ENCODE data around the gene NEK1.
A peak's percentile ranks its signal among the peaks of the same experiment; 100 is the strongest.

The NEK1 gene

GRCh38 chr4:169611991-169612870 lies at the start of gene NEK1:
Gene NEK1, minus strand, starts transcription at chr4:169612583. Its CDS starts 9,953 bp downstream, at chr4:169602630.
- DNase-seq (ENCODE audit: low read depth in 3 of 3) = peak; percentile 77 to 81 (median 80)

- DNase-seq (ENCODE audit: low read depth in 3 of 3) = no peak
These were observed 49.4 kb upstream of the NEK1 start for GRCh38 chr4:169661761-169662160.

- no peak for DNase-seq (ENCODE audit: low read depth in 3 of 3)
These were observed 48.5 kb upstream of the NEK1 start for GRCh38 chr4:169660929-169661328.

GRCh38 chr4:169659716-169660670 lies 47.6 kb upstream of the NEK1 start:
- DNase-seq (ENCODE audit: low read depth in 3 of 3) = peak in 2 of 3 experiments; percentile 31 to 49

GRCh38 chr4:169658975-169659715 lies 46.8 kb upstream of the NEK1 start:
- no peak for DNase-seq (ENCODE audit: low read depth in 3 of 3)

- no peak for DNase-seq (ENCODE audit: low read depth in 3 of 3)
These were observed 45.8 kb upstream of the NEK1 start for GRCh38 chr4:169658196-169658595.

GRCh38 chr4:169657470-169658107 lies 45.2 kb upstream of the NEK1 start:
- no peak for DNase-seq (ENCODE audit: low read depth in 3 of 3)

- DNase-seq (ENCODE audit: low read depth in 3 of 3) = no peak
These were observed 43.0 kb upstream of the NEK1 start for GRCh38 chr4:169655401-169655800.

GRCh38 chr4:169652535-169652934 lies 40.2 kb upstream of the NEK1 start:
- DNase-seq (ENCODE audit: low read depth in 3 of 3) = no peak

GRCh38 chr4:169650227-169650936 lies 38.0 kb upstream of the NEK1 start:
- DNase-seq (ENCODE audit: low read depth in 3 of 3) = no peak

GRCh38 chr4:169649545-169650226 lies 37.3 kb upstream of the NEK1 start:
- no peak for DNase-seq (ENCODE audit: low read depth in 3 of 3)

- DNase-seq (ENCODE audit: low read depth in 3 of 3) = no peak
These were observed 33.2 kb upstream of the NEK1 start for GRCh38 chr4:169645627-169646026.

GRCh38 chr4:169644802-169645201 lies 32.4 kb upstream of the NEK1 start:
- no peak for DNase-seq (ENCODE audit: low read depth in 3 of 3)

GRCh38 chr4:169640261-169640870 lies 28.0 kb upstream of the NEK1 start:
- no peak for DNase-seq (ENCODE audit: low read depth in 3 of 3)

GRCh38 chr4:169634975-169635374 lies 22.6 kb upstream of the NEK1 start:
- DNase-seq (ENCODE audit: low read depth in 3 of 3) = no peak

- no peak for DNase-seq (ENCODE audit: low read depth in 3 of 3)
These were observed 20.5 kb upstream of the NEK1 start for GRCh38 chr4:169632896-169633295.

GRCh38 chr4:169630069-169630468 lies 17.7 kb upstream of the NEK1 start:
- no peak for DNase-seq (ENCODE audit: low read depth in 3 of 3)

- DNase-seq (ENCODE audit: low read depth in 3 of 3) = no peak
These were observed 16.2 kb upstream of the NEK1 start for GRCh38 chr4:169628579-169628978.

GRCh38 chr4:169627307-169627706 lies 14.9 kb upstream of the NEK1 start:
- no peak for DNase-seq (ENCODE audit: low read depth in 3 of 3)
